Small intestine (tissue), 7 donors: Measurements from ENCODE around the gene ALOX15. TPM values are rescaled to one million over a fixed set of nuclear protein-coding genes. Genes with fewer than 3 reads are reported as not detected.
"Not testable (repeated sequence)": the region's sequence is repeated elsewhere in the genome, so short reads cannot be mapped to it uniquely, and the experiment has no call there.

Experiments
- DNase-seq, 2 donors: peaks; one replicate each; pipeline versions ENCODE4 v3.0.0 to v3.0.0-alpha.2; 2013
- FAIRE-seq: peaks from 2 replicates; lab custom pipeline; 2012; peaks lifted over from hg19 to GRCh38; lab: Jason Lieb, UNC
- H3K27ac ChIP-seq, 3 donors: one replicate each; pipeline ENCODE4 v1.5.1; 2013; ENCODE audit warnings: low read length in 2 of 3, mild to moderate bottlenecking in 2 of 3, control low read depth in 1 of 3, inconsistent platforms in 1 of 3, low read depth in 1 of 3, moderate library complexity in 1 of 3
- H3K27me3 ChIP-seq, 3 donors: one replicate each; pipeline ENCODE4 v1.6.1; 2013; ENCODE audit warnings: low read length in 3 of 3, inconsistent platforms in 1 of 3; ENCODE audit not compliant: control insufficient read depth in 3 of 3, insufficient read depth in 3 of 3
- H3K36me3 ChIP-seq, 3 donors: one replicate each; pipeline ENCODE4 v1.6.1; 2013; ENCODE audit warnings: low read length in 3 of 3, inconsistent platforms in 1 of 3, low read depth in 1 of 3, mild to moderate bottlenecking in 1 of 3, moderate library complexity in 1 of 3; ENCODE audit not compliant: control insufficient read depth in 3 of 3, insufficient read depth in 2 of 3
- H3K4me1 ChIP-seq, 3 donors: one replicate each; pipeline ENCODE4 v1.6.1; 2013; ENCODE audit warnings: low read length in 2 of 3, inconsistent platforms in 1 of 3, low read depth in 1 of 3, mild to moderate bottlenecking in 1 of 3, moderate library complexity in 1 of 3; ENCODE audit not compliant: control insufficient read depth in 3 of 3, insufficient read depth in 2 of 3
- H3K4me3 ChIP-seq, 3 donors: one replicate each; pipeline ENCODE4 v1.5.1; 2013; ENCODE audit warnings: low read length in 3 of 3, control low read depth in 1 of 3, inconsistent platforms in 1 of 3, low read depth in 1 of 3, mild to moderate bottlenecking in 1 of 3, moderate library complexity in 1 of 3
- H3K9me3 ChIP-seq, 2 donors: one replicate each; pipeline ENCODE4 v1.6.1; 2013; ENCODE audit warnings: low read depth in 1 of 2, low read length in 1 of 2; ENCODE audit not compliant: control insufficient read depth in 2 of 2, insufficient read depth in 1 of 2
- WGBS, 3 donors: extraction: QIAGEN DNeasy Blood & Tissue Kit; methylation state at CpG; one replicate each; pipeline ENCODE4 v1.1.7; 2013; 5-methylcytosine and 5-hydroxymethylcytosine counted together
- polyA plus RNA-seq, 4 donors: library from polyadenylated mRNA; stranded (reverse) in 3 of 4; unstranded in 1 of 4; fragments of 200-250 nt in 3 of 4; fragments of 120-200 nt in 1 of 4; gene quantifications; one replicate each; pipeline versions ENCODE4 v1.2.1 to v1.2.3, GENCODE V29; 2013
- donor health status: healthy with polysubstance abuse.
- donor health status: control.
- donor health status: control.
- donor health status: Bipolar disorder and iron deficiency.
- donor health status: healthy.

Gene ALOX15
- polyA plus RNA-seq, 4 donors: 0.15 to 0.49 (median 0.27) TPM; not detected in 1

GRCh38 chr17:4645642-4646041 is 4.2 kb upstream of the ALOX15 start:
- Histone ChIP-seq H3K27me3 (peaks cover 4 to 23% (median 17%) of the 10 kb centered on the region in 3 donors), H3K27ac (no peak overlapping the region), H3K4me1 (peaks cover 0 to 22% (median 3%) of the 10 kb centered on the region in 3 donors), H3K9me3 (no peaks in the 10 kb centered on the region), H3K36me3 (no peaks in the 10 kb centered on the region), H3K4me3 (no peak overlapping the region)
- no peak for DNase-seq
- no peak for FAIRE-seq
- 76 to 88% (median 79%) methylated on average over 5 of the region's 5 CpGs for WGBS, 3 donors

- WGBS, 3 donors: 16 to 43% (median 21%) methylated on average over 4 of the region's 4 CpGs
- Histone ChIP-seq H3K9me3 (no peaks in the 10 kb centered on the region), H3K36me3 (no peaks in the 10 kb centered on the region), H3K27me3 (peaks cover 4 to 34% (median 21%) of the 10 kb centered on the region in 3 donors), H3K27ac (no peak overlapping the region), H3K4me3 (no peak overlapping the region), H3K4me1 (peaks cover 0 to 17% (median 3%) of the 10 kb centered on the region in 3 donors)
- FAIRE-seq: no peak
- peak in 1 of 2 donors; percentile 57 for DNase-seq
Measured at GRCh38 chr17:4643676-4644075, 2.2 kb upstream of the ALOX15 start.

GRCh38 chr17:4642286-4642685 is 808 bp upstream of the ALOX15 start:
- H3K36me3 ChIP-seq: no peaks in the 10 kb centered on the region
- FAIRE-seq (no peak), DNase-seq (no peak)
- H3K4me1 ChIP-seq: peaks cover 0 to 9% (median 3%) of the 10 kb centered on the region in 3 donors
- peaks cover 4 to 42% (median 24%) of the 10 kb centered on the region in 3 donors for H3K27me3 ChIP-seq
- no peak overlapping the region for H3K4me3 ChIP-seq
- H3K9me3 ChIP-seq: no peaks in the 10 kb centered on the region
- 15 to 23% (median 22%) methylated on average over 6 of the region's 6 CpGs for WGBS, 3 donors
- H3K27ac ChIP-seq: no peak overlapping the region

GRCh38 chr17:4640569-4641188 is 799 bp downstream of the ALOX15 start:
- H3K4me1 ChIP-seq, DNase-seq, H3K9me3 ChIP-seq, FAIRE-seq, H3K27ac ChIP-seq, H3K36me3 ChIP-seq, H3K4me3 ChIP-seq: not testable (repeated sequence)
- peaks cover 4 to 58% (median 28%) of the 10 kb centered on the region in 3 donors for H3K27me3 ChIP-seq
- WGBS, 3 donors: 0 to 2% (median 1%) methylated on average over 30 to 36 of the region's 39 CpGs

- not testable (repeated sequence) for H3K4me1 ChIP-seq, FAIRE-seq, H3K9me3 ChIP-seq, H3K36me3 ChIP-seq, H3K27ac ChIP-seq
- Histone ChIP-seq H3K27me3 (peaks cover 4 to 68% (median 27%) of the 10 kb centered on the region in 3 donors), H3K4me3 (peak overlapping the region in 1 of 3 donors; percentile 8)
- 5 to 9% (median 8%) methylated on average over 21 to 26 of the region's 56 CpGs for WGBS, 3 donors
- peak; percentile 35 to 65 for DNase-seq
Measured at GRCh38 chr17:4639301-4640059, 2.0 kb downstream of the ALOX15 start.

GRCh38 chr17:4638766-4639165 is 2.7 kb downstream of the ALOX15 start:
- H3K27ac ChIP-seq, FAIRE-seq, H3K4me1 ChIP-seq, DNase-seq, H3K36me3 ChIP-seq, H3K4me3 ChIP-seq, H3K9me3 ChIP-seq: not testable (repeated sequence)
- 26 to 42% (median 40%) methylated on average over 8 of the region's 8 CpGs for WGBS, 3 donors
- peaks cover 4 to 68% (median 27%) of the 10 kb centered on the region in 3 donors for H3K27me3 ChIP-seq

- no peak for FAIRE-seq
- no peak overlapping the region for H3K27ac ChIP-seq
Measured at GRCh38 chr17:4636474-4637100, 4.9 kb downstream of the ALOX15 start.

GRCh38 chr17:4635823-4636375 is 5.6 kb downstream of the ALOX15 start:
- Histone ChIP-seq H3K4me3 (no peak overlapping the region), H3K9me3 (no peaks in the 10 kb centered on the region), H3K27ac (no peak overlapping the region), H3K36me3 (no peaks in the 10 kb centered on the region), H3K4me1 (no peaks in the 10 kb centered on the region), H3K27me3 (peaks cover 0 to 47% (median 11%) of the 10 kb centered on the region in 3 donors)
- FAIRE-seq (no peak), DNase-seq (no peak)
- WGBS, 3 donors: 9 to 13% (median 12%) methylated on average over 9 to 10 of the region's 10 CpGs

More at GRCh38 chr17:4636474-4637100, 4.9 kb downstream of the ALOX15 start:
- no peaks in the 10 kb centered on the region for H3K36me3 ChIP-seq
- peaks cover 0 to 6% (median 3%) of the 10 kb centered on the region in 3 donors for H3K4me1 ChIP-seq
- no peak for DNase-seq
- no peaks in the 10 kb centered on the region for H3K9me3 ChIP-seq
- H3K27me3 ChIP-seq: peaks cover 4 to 54% (median 18%) of the 10 kb centered on the region in 3 donors
- no peak overlapping the region for H3K4me3 ChIP-seq
- 60 to 64% (median 61%) methylated on average over 12 of the region's 12 CpGs for WGBS, 3 donors
